HepG2 (cell line): ENCODE results near the gene RNPEPL1. TPM values are rescaled to one million over a fixed set of nuclear protein-coding genes. Genes with fewer than 3 reads are reported as not detected.

Source experiments
- ATF2 ChIP-seq: sonication (generic); formaldehyde crosslinking; IDR thresholded peaks from 2 replicates; pipeline ENCODE4 v1.4.0; 2020; ENCODE audit warnings: missing genetic modification reagents
- CENPT ChIP-seq: sonication (generic); formaldehyde crosslinking; IDR thresholded peaks from 2 replicates; pipeline ENCODE4 v1.8.0; 2022; ENCODE audit warnings: low read depth, mild to moderate bottlenecking, moderate library complexity, missing genetic modification reagents
- DRAP1 ChIP-seq: IDR thresholded peaks from 2 replicates; pipeline ENCODE4 v1.6.1; 2016; ENCODE audit warnings: missing genetic modification reagents, missing compliant biosample characterization
- E2F1 ChIP-seq: sonication (generic); formaldehyde crosslinking; IDR thresholded peaks from 2 replicates; pipeline ENCODE4 v1.5.0; 2020; ENCODE audit warnings: missing genetic modification reagents
- FOXC1 ChIP-seq: sonication (generic); formaldehyde crosslinking; IDR thresholded peaks from 2 replicates; pipeline ENCODE4 v1.8.0; 2022; ENCODE audit warnings: mild to moderate bottlenecking, missing genetic modification reagents, borderline replicate concordance
- HDAC6 ChIP-seq: fragments of 200-600 bp; sonication (generic); IDR thresholded peaks from 2 replicates; pipeline ENCODE4 v1.7.0; 2017; ENCODE audit warnings: mild to moderate bottlenecking, antibody characterized with exemption, low read length, low read depth
- IKZF5 ChIP-seq: IDR thresholded peaks from 2 replicates; pipeline ENCODE4 v1.6.1; 2018; ENCODE audit warnings: missing genetic modification reagents, mild to moderate bottlenecking, missing compliant biosample characterization
- KLF6 ChIP-seq: IDR thresholded peaks from 2 replicates; pipeline ENCODE4 v1.8.0; 2016; ENCODE audit warnings: missing biosample characterization, missing genetic modification reagents
- MXD4 ChIP-seq: IDR thresholded peaks from 2 replicates; pipeline ENCODE4 v1.6.1; 2016; ENCODE audit warnings: mild to moderate bottlenecking, missing biosample characterization, missing genetic modification reagents
- NR2F6 ChIP-seq, 2 experiments: IDR thresholded peaks; 2 replicates each; pipeline ENCODE4 v1.6.1; 2016; ENCODE audit warnings: antibody characterized with exemption in 1 of 2, mild to moderate bottlenecking in 1 of 2
- NRL ChIP-seq: sonication (generic); formaldehyde crosslinking; IDR thresholded peaks from 2 replicates; pipeline ENCODE4 v1.5.0; 2020; ENCODE audit warnings: missing genetic modification reagents, mild to moderate bottlenecking, moderate library complexity, borderline replicate concordance
- SIN3A ChIP-seq: IDR thresholded peaks from 2 replicates; pipeline ENCODE4 v1.6.1; 2011; ENCODE audit warnings: low read depth, mild to moderate bottlenecking, control low read depth, low read length, borderline replicate concordance
- SNAI1 ChIP-seq: sonication (generic); formaldehyde crosslinking; IDR thresholded peaks from 2 replicates; pipeline ENCODE4 v1.5.0; 2020; ENCODE audit warnings: mild to moderate bottlenecking, missing genetic modification reagents, borderline replicate concordance
- SP140L ChIP-seq: sonication (generic); formaldehyde crosslinking; IDR thresholded peaks from 2 replicates; pipeline ENCODE4 v1.4.0; 2020; ENCODE audit warnings: missing genetic modification reagents, borderline replicate concordance
- ZBTB1 ChIP-seq: sonication (generic); formaldehyde crosslinking; IDR thresholded peaks from 2 replicates; pipeline ENCODE4 v1.4.0; 2020; ENCODE audit warnings: missing genetic modification reagents, borderline replicate concordance
- ZNF136 ChIP-seq: sonication (generic); formaldehyde crosslinking; IDR thresholded peaks from 2 replicates; pipeline ENCODE4 v1.8.1; 2022; ENCODE audit warnings: low read depth, mild to moderate bottlenecking, moderate library complexity, missing genetic modification reagents
- ZNF235 ChIP-seq: sonication (generic); formaldehyde crosslinking; IDR thresholded peaks from 2 replicates; pipeline ENCODE4 v1.8.1; 2023; ENCODE audit warnings: mild to moderate bottlenecking, missing genetic modification reagents, borderline replicate concordance
- ZNF44 ChIP-seq: sonication (generic); formaldehyde crosslinking; IDR thresholded peaks from 2 replicates; pipeline ENCODE4 v1.5.1; 2020; ENCODE audit warnings: mild to moderate bottlenecking, missing genetic modification reagents
- ZNF484 ChIP-seq: sonication (generic); formaldehyde crosslinking; IDR thresholded peaks from 2 replicates; pipeline ENCODE4 v1.5.1; 2020; ENCODE audit warnings: mild to moderate bottlenecking, low read depth, missing genetic modification reagents, borderline replicate concordance
- ZNF710 ChIP-seq: sonication (generic); formaldehyde crosslinking; IDR thresholded peaks from 2 replicates; pipeline ENCODE4 v1.5.0; 2020; ENCODE audit warnings: mild to moderate bottlenecking, missing genetic modification reagents, borderline replicate concordance
- ZNF724P ChIP-seq: sonication (generic); formaldehyde crosslinking; IDR thresholded peaks from 2 replicates; pipeline ENCODE4 v1.8.0; 2022; ENCODE audit warnings: missing genetic modification reagents, borderline replicate concordance
- ZNF792 ChIP-seq: IDR thresholded peaks from 2 replicates; pipeline ENCODE4 v1.6.1; 2016
- ZNF883 ChIP-seq: sonication (generic); formaldehyde crosslinking; IDR thresholded peaks from 2 replicates; pipeline ENCODE4 v1.5.1; 2020; ENCODE audit warnings: mild to moderate bottlenecking, missing genetic modification reagents; ENCODE audit errors: not compliant biosample characterization
- polyA plus RNA-seq, 8 experiments: library from polyadenylated mRNA; depleted of rRNA in 3 of 8; stranded (reverse) in 7 of 8; unstranded in 1 of 8; fragments of >200 nt; fragmentation: Illumina TruSeq in 4 of 8; extraction: Trizol in 4 of 8; gene quantifications; 2 replicates each; pipeline versions ENCODE4 v1.2.1 to v1.2.3, GENCODE V29; 2011 to 2016; ENCODE audit warnings: low read depth in 4 of 8, missing spikeins in 1 of 8, mixed read lengths in 1 of 8; ENCODE audit not compliant: insufficient read depth in 1 of 8
- total RNA-seq, 5 experiments: library from RNA; depleted of rRNA; stranded (reverse); fragments of >200 nt; fragmentation: Illumina TruSeq; extraction: Trizol; gene quantifications; 2 replicates each; pipeline ENCODE4 v1.2.3, GENCODE V29; 2016; ENCODE audit warnings: low read depth in 1 of 5

The RNPEPL1 gene
- total and polyA plus RNA-seq, 2 of the 13 experiments (the other 11 are each of a cell fraction or from before 2014, with no cell fraction given), result 13.0 to 18.0 TPM

- TF ChIP-seq ZNF136 (CRISPR knock-in tag) (no peak), ZBTB1 (CRISPR knock-in tag) (no peak), ATF2 (peak; percentile 57; the same call in 1 of the 2 replicates), ZNF44 (CRISPR knock-in tag) (peak; percentile 55; the same call in 1 of the 2 replicates), ZNF484 (CRISPR knock-in tag) (no peak), CENPT (CRISPR knock-in tag) (0 out of 2 replicates have a peak, but pooled peaks have one; percentile 66), ZNF883 (CRISPR knock-in tag) (peak; percentile 39), ZNF724P (CRISPR knock-in tag) (peak; percentile 85; the same call in 1 of the 2 replicates), DRAP1 (CRISPR knock-in tag) (peak; percentile 90), MXD4 (CRISPR knock-in tag) (peak; percentile 99), ZNF235 (CRISPR knock-in tag) (no peak; the same call in none of the 2 replicates), SP140L (no peak), FOXC1 (CRISPR knock-in tag) (peak; percentile 81; the same call in 1 of the 2 replicates), ZNF792 (CRISPR knock-in tag) (peak; percentile 94), SNAI1 (CRISPR knock-in tag) (peak; percentile 48), HDAC6 (no peak), IKZF5 (CRISPR knock-in tag) (peak; percentile 34; the same call in 1 of the 2 replicates), ZNF710 (CRISPR knock-in tag) (peak; percentile 53; the same call in 1 of the 2 replicates), KLF6 (CRISPR knock-in tag) (peak; percentile 80), SIN3A (peak; percentile 87; the same call in 1 of the 2 replicates), E2F1 (CRISPR knock-in tag) (no peak), NRL (peak; percentile 83; the same call in 1 of the 2 replicates), NR2F6 (IDR thresholded peaks at IDR 0.05) (no peak), NR2F6 (CRISPR knock-in tag; IDR thresholded peaks at IDR 0.05) (peak; percentile 49; the same call in 1 of the 2 replicates)
Observed at GRCh38 chr2:240560084-240560479, 8.2 kb upstream of the RNPEPL1 start, which contains the start of gene DUSP28 (continued).
